ENCODE measurements around the gene IVD.

The IVD gene

DNA sequence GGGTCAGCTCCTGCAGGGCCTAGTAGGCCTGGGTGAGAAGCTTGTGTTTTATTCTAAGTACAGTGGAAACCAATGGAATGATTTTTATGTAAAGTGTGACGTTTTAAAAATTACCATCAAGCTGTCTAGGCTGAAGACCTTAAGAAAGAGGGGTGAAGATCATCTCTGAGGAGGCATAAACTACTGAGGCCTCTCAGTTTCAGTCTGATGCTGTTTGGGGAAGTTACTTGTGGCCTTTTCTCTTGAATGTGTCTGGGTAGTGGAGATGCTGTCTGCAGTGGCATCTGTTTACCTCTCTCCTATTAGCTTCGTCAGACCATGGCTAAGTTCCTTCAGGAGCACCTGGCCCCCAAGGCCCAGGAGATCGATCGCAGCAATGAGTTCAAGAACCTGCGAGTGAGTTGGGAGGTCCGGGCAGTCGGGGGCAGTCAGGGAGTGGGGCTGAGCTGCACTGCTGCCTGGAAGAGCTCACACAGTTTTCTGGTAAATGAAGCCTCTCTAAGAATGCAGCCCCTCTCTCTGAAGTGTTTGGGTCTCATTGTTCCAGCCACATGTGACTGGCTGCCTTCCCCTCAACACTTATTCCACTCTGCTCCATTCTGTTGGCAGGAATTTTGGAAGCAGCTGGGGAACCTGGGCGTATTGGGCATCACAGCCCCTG is 1.9 kb downstream of the IVD start:
- no peak for DNase-seq
- in situ Hi-C loops (cut with HindIII; ENCODE audit: low pct_ligation_motif_present, low pct_unique_long_range_greater_than_20kb, low sequenced_read_pairs), result no loop called here

DNA sequence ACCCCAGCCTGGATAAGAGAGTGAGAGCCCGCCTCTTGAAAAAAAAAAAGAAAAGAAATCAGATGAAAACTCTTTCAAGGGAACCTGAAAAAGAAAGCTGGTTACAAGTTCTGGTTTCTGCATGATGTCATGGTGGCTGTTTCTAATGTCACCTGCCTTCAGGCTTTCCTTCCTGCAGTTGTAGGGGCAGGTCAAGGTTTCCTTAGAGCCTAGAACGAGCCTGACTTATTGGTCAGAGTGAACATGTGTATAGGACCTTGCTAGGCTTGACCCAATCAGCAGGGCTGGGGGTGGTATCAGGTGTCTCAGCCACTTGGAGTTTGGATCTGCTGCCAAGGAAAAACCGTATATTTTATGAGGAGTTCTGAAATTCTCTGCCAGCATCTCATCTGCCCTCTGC is 3.8 kb downstream of the IVD start:
- no peak for DNase-seq

DNA sequence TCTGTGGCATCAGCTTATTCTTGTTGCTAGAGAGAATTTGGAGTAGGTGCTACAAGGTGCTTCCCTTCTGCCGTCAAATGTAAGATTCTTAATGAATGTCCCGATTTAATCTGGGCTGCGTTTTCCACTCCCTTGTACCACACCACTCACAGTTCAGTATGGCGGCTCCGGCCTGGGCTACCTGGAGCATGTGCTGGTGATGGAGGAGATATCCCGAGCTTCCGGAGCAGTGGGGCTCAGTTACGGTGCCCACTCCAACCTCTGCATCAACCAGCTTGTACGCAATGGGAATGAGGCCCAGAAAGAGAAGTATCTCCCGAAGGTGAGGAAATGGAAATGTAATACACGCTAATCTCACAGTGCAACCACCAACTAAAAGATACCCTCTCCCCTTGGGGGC is 4.9 kb downstream of the IVD start:
- DNase-seq, result no peak
- in situ Hi-C loops (cut with HindIII; ENCODE audit: low pct_ligation_motif_present, low pct_unique_long_range_greater_than_20kb, low sequenced_read_pairs), result no loop called here

More for the DNA sequence above, 3.8 kb downstream of the IVD start:
- in situ Hi-C loops (cut with HindIII; ENCODE audit: low pct_ligation_motif_present, low pct_unique_long_range_greater_than_20kb, low sequenced_read_pairs), result no loop called here

DNA sequence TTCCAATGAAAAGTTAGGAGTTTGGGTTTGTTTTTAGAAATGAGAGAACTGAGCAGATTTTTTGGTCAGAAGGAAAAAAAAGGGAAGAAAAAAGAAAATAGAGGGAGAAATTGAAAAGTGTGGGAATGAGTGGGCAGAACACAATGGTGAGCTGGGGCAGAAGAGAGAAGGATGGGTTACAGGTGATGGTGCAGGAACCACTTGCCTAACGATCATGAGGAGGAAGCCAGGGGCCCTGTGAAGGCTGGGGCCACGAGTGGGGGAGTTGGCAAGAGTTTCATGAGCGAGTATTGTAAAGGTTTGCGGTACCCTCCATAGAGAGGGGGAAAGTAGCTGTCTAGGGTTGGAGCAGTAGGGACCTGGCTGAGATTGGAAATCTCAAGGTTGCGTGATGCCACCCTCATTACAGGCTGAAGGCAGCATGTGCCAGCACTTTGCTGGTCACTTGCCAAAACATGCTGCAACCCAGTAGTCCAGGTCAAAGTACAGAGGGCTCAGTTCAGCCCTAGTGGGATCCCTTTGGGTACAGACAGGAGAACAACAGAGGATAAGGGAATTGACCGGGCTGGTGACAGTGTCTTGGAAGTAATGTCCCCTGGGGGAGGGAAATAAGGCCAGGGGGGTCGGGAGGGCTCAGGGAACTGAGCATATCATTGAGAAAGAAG is 6.6 kb downstream of the IVD start:
- in situ Hi-C loops (cut with HindIII; ENCODE audit: low pct_ligation_motif_present, low pct_unique_long_range_greater_than_20kb, low sequenced_read_pairs), result no loop called here
- no peak for DNase-seq

DNA sequence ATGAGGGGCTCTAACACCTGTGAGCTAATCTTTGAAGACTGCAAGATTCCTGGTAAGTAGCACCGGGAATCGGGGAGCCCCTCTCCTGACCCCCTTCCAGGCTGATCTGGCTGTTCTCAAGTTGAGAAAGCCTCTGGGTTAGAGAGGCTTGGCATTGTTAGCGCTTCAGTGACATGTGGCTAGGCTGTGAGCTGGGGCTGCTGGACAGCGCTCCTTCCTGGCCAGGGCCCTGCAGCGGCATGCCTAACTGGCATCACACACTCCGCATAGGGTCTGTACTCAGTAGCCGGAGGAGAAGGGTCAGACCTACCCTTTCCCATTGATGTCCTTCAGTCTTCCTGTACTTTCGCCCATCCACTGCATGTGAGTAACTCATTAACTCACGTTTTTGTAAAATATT is 7.4 kb downstream of the IVD start:
- DNase-seq, result no peak
- in situ Hi-C loops (cut with HindIII; ENCODE audit: low pct_ligation_motif_present, low pct_unique_long_range_greater_than_20kb, low sequenced_read_pairs), result no loop called here

DNA sequence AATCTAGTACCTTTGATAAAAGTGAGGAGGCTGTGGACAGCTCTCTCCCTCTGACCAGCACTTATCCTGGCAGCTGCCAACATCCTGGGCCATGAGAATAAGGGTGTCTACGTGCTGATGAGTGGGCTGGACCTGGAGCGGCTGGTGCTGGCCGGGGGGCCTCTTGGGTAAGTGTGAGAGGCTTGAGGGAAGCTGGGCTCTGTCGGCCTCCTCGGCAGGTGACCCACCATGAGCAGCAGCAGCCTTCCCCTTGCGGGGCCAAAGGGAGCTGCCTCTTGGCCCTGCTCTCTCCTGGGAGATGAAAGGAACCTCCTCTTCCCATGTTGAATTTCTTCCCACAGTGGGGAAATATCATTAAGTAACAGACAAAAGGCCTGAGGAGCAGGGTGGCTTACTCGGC is 9.2 kb downstream of the IVD start:
- no peak for DNase-seq
- in situ Hi-C loops (cut with HindIII; ENCODE audit: low pct_ligation_motif_present, low pct_unique_long_range_greater_than_20kb, low sequenced_read_pairs), result no loop called here

DNA sequence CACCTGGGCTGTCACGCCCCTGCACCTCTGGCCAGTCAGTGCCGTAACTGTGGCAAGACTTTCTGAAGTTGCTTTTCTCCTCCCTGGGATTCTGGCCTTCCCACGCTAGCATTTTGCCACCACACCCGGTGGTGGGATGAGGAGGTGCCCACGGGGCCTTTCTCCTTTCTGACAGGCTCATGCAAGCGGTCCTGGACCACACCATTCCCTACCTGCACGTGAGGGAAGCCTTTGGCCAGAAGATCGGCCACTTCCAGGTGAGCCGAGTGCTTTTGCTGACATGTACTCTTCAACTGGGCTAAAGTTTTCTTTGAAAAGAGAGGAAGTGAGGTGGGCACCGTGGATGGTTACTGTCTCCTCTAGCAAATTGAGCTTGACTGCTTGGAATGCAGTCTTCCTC is 9.6 kb downstream of the IVD start:
- no peak for DNase-seq
- in situ Hi-C loops (cut with HindIII; ENCODE audit: low pct_ligation_motif_present, low pct_unique_long_range_greater_than_20kb, low sequenced_read_pairs), result no loop called here

DNA sequence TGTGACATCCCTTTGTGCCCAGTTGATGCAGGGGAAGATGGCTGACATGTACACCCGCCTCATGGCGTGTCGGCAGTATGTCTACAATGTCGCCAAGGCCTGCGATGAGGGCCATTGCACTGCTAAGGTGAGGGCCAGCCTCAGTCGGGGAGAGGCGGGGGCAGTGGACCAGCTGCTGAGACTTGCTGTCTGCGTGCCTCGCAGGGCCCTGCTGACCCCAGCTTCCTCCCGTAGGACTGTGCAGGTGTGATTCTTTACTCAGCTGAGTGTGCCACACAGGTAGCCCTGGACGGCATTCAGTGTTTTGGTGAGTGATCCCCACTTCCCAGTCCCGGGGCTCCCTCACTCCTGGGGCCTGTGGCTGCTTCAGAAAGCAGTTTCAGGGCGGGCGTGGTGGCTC is 10.5 kb downstream of the IVD start:
- DNase-seq, result no peak
- in situ Hi-C loops (cut with HindIII; ENCODE audit: low pct_ligation_motif_present, low pct_unique_long_range_greater_than_20kb, low sequenced_read_pairs), result no loop called here

DNA sequence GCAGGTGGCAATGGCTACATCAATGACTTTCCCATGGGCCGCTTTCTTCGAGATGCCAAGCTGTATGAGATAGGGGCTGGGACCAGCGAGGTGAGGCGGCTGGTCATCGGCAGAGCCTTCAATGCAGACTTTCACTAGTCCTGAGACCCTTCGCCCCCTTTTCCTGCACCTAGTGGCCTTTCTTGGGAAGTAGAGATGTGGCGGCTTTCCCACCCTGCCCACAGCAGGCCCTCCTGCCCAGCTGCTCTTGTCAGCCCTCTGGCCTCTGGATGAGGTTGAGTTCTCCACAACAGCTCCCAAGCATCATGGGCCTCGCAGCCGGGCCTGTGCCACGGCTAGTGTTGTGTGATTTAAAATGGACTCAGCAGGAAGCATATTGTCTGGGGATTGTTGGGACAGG is 12.5 kb downstream of the IVD start:
- in situ Hi-C loops (cut with HindIII; ENCODE audit: low pct_ligation_motif_present, low pct_unique_long_range_greater_than_20kb, low sequenced_read_pairs), result no loop called here

DNA sequence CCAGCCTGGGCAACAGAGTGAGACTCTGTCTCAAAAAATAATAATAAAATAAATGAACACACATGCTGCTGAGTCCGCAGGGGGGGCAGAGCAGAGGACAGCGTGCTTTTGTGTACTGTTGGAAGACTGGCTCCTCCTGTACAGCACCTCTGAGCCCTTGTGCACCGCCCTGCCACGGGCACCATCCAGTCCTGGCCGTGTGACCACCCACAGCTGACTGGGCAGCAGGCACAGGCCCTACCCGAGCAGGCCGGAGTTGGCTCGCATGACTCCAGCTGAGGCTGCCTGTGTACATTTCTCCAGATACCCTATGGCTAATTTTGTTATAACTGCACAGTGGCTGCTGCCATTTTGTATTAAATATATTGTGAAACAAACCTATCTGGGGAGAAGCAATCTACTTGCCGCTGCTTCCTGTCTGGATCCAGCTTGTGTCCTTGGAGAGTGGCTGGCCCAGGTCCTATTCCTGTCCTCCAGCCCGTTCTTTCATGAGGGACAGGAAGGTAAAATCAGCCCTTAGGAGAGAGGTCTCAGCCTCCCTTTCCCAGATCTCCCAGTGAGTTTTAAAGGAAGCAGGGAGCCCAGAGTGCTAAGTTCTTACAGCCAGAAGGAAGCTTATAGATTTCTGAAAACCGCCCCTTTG is 14.6 kb downstream of the IVD start:
- no peak for DNase-seq
- in situ Hi-C loops (cut with HindIII; ENCODE audit: low pct_ligation_motif_present, low pct_unique_long_range_greater_than_20kb, low sequenced_read_pairs), result no loop called here

More for the DNA sequence above, 12.5 kb downstream of the IVD start:
- no peak for DNase-seq

DNA sequence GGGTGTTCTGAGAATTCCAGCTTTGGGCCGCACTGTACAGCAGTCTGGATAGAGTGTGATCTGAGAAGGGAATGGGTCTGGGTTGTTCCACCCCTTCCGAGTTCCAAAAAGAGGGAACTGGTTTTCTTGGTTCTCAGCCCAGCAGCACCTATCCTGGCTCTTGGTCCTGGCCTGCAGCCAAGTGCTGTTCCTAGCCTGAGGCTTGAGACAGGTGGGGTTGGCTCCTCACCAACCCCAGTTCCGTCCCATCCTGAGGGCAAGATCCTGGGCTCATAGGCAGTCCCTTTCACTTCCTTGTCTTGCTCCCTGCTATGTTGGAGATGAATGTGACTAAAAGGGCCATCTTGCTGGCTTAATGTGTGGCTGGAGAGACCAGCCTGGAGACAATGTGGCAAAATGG is 15.2 kb downstream of the IVD start:
- in situ Hi-C loops (cut with HindIII; ENCODE audit: low pct_ligation_motif_present, low pct_unique_long_range_greater_than_20kb, low sequenced_read_pairs), result no loop called here

DNA sequence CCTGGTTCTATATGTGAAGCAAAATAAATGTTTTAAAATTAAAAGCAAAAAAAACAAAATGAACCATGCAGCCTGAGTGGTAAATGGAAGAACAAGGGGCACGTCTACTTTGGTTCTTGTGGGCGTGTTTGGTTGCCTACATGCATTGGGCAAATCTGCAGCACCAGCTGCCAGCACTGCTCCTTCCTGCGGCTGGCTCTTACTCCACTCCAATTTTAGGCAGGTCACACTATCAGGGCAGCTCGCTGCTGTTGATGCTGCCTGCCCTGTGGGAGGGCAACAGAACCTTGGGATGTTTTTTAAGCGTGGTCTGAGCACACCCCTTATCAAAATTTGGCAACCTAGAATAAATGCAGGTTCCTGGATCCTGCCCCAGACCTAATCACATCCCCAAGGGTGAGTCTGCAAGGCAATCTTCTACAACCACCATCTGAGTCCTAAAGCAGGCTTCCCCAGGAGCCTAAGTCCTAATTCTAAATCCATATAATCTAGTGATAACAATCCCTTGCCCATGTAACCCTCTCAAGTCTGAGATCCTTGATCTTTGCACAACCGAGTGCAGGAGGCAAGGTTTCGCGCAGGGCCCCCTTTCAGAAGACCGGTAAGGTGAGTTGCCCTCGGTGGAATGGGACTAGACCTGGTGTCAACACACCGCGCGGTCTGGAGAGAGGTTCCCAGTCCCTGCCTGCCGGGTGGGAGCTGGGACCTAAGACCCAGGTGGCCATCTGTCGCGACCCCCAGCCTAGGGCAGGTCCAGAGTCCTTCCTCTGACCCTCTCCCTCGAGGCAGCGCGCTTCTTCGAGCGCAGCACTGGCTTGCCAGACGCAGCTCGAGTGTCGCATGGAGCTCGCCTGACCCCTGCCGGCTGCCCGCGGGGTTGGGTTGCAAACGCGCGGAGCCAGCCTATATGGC is 15.9 kb downstream of the IVD start:
- DNase-seq, result peak; percentile 57

More for the DNA sequence above, 15.2 kb downstream of the IVD start:
- no peak for DNase-seq

DNA sequence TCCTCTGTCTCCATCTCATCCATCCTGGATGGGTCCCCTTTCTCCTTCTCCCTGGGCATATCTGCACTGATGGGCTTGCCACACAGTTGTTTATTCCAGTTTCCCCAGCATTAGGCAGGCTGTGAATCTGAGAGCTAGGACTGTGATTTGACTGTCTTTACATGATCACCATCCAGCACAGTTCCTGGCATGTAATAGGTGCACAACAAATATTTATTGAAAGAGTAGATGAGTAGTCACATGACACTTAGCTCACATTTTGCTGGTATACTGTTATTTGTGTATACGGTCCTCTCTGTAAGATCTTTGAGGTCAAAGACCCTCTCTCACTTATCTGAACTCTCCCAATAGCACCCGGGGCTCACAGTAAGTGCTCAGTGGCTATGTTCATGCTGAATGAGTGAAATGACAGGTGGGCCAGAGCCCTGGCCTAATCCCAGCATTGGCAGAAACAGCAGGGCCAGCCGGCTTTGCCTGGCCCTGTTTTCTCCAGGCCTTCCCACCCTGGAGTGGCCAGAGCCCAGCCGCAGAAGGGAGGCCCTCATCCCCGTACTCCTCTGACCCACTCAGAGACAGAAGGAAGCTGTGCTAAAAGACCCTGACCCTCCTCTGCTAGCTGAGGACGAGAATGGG is 19.0 kb downstream of the IVD start:
- DNase-seq, result no peak
- in situ Hi-C loops (cut with HindIII; ENCODE audit: low pct_ligation_motif_present, low pct_unique_long_range_greater_than_20kb, low sequenced_read_pairs), result no loop called here

More for the DNA sequence above, 15.9 kb downstream of the IVD start:
- in situ Hi-C loops (cut with HindIII; ENCODE audit: low pct_ligation_motif_present, low pct_unique_long_range_greater_than_20kb, low sequenced_read_pairs), result no loop called here

DNA sequence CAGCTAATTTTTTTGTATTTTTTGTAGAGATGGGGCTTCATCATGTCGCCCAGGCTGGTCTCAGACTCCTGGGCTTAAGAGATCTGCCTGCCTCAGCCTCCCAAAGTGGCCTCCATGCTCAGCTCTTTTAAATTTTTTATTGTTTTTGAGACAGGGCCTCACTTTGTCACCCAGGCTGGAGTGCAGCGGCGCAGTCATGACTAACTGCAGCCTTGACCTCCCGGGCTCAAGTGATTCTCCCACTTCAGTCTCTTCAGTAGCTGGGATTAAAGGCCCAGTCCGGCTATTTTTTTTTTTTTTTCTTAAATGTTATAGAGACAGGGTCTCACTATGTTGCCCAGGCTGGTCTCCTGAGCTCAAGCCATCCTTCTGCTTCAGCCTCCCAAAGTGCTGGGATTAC is 20.1 kb downstream of the IVD start:
- in situ Hi-C loops (cut with HindIII; ENCODE audit: low pct_ligation_motif_present, low pct_unique_long_range_greater_than_20kb, low sequenced_read_pairs), result no loop called here
- no peak for DNase-seq

DNA sequence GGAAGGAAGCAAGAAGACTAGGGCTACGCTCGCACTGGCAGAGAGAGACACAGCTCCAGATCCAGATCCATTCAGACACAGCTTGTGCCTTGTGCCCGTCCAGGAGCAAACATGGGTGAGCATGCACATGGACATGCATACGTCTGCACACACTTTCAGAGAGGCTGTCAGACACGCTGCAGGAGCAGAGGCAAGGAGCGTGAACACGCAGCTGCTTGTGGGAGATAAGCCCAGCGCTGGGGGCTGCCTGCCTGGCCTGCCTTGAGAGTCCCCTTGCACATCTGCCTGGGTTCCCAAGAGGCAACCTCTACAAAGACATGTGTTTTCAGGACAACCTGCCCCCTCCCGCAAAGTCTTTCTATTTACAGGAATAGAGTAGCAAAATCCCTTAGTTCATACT is 21.6 kb downstream of the IVD start:
- DNase-seq, result no peak
- in situ Hi-C loops (cut with HindIII; ENCODE audit: low pct_ligation_motif_present, low pct_unique_long_range_greater_than_20kb, low sequenced_read_pairs), result no loop called here

DNA sequence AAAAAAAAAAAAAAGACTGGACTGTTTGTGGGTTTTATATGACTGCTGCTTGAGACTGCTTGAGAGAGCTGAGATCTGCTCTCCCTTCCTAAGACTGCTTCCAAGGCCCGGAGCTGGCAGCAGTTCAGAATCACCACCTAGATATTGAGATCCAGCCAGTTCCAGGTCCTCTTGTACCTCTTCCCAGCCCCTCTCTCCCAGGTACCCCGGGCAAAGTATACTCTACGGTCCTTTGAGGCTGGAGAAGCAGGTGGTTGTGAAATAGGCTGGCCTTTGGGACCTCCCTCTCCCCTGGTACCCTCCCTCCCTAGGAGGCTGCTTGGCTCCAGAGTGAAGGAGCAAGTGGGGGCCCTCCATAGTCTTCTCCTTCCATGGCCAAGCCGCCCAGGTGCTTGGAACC is 22.6 kb downstream of the IVD start:
- no peak for DNase-seq
- in situ Hi-C loops (cut with HindIII; ENCODE audit: low pct_ligation_motif_present, low pct_unique_long_range_greater_than_20kb, low sequenced_read_pairs), result no loop called here

DNA sequence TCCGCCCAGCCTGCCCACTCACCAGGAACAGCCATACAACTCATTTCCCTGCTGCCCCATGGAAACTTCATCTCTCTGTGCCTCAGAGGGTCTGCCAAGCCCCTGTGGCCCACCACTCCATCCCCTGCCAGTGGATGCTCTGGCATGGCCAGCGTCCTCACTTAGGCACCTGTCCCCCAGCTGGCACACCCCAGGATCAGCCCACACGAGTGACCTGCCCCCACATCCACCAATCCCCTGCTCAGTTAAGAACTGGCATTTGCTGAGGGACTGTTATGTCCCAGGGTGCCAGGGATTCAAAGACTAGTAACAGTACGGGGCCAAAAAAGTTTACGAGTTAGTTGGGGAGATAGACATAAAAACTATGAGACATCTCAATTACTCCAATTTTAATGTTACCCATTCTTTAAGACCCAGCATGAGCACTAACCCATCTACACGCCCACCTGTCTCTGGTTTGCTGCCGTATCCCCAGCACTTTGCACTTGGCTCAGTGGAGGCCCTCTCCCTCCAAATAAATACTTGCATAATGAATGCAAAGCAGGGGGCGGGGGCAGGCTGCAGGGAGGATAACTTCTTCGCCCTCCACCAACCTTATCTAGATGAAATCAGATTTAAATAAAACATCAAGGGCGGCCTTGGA is 23.6 kb downstream of the IVD start:
- in situ Hi-C loops (cut with HindIII; ENCODE audit: low pct_ligation_motif_present, low pct_unique_long_range_greater_than_20kb, low sequenced_read_pairs), result no loop called here
- no peak for DNase-seq

DNA sequence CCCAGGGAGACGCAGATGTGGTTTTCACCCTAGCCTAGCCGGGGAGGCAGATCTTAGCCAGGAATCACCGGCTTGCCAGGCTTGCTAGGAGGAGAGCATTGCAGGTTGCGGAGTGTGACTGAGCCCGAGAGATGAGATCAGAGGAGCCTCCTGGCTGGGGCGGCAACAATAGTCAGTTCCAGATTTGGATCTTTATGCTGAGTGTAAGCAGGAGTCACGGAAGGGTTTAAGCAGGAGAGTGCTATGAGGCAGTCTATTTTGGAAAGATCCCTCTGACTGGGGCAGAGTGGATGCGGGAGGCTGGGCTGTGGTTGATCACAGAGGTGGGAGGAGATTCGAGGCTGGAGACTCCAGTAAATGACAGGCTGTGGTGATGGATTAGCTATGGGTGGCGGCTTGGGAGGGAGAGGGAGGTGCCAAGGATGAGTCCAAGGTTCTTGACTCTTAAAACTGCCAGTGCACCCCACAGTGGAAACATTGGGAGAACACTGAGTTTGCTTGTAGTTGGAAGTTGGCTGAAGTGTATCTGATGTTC is 24.7 kb downstream of the IVD start:
- peak; percentile 64 for DNase-seq
- in situ Hi-C loops (cut with HindIII; ENCODE audit: low pct_ligation_motif_present, low pct_unique_long_range_greater_than_20kb, low sequenced_read_pairs), result no loop called here
